GM12872 (cell line): ENCODE results near the gene TBC1D22A.

ENCODE experiments used
- TF ChIP-seq, protein P1 (sequence below): IDR thresholded peaks from 3 replicates; pipeline ENCODE4 v1.5.1; 2011; ENCODE audit warnings: low read depth, mild to moderate bottlenecking, low read length, moderate library complexity; ENCODE audit not compliant: insufficient read depth

The TBC1D22A gene

DNA sequence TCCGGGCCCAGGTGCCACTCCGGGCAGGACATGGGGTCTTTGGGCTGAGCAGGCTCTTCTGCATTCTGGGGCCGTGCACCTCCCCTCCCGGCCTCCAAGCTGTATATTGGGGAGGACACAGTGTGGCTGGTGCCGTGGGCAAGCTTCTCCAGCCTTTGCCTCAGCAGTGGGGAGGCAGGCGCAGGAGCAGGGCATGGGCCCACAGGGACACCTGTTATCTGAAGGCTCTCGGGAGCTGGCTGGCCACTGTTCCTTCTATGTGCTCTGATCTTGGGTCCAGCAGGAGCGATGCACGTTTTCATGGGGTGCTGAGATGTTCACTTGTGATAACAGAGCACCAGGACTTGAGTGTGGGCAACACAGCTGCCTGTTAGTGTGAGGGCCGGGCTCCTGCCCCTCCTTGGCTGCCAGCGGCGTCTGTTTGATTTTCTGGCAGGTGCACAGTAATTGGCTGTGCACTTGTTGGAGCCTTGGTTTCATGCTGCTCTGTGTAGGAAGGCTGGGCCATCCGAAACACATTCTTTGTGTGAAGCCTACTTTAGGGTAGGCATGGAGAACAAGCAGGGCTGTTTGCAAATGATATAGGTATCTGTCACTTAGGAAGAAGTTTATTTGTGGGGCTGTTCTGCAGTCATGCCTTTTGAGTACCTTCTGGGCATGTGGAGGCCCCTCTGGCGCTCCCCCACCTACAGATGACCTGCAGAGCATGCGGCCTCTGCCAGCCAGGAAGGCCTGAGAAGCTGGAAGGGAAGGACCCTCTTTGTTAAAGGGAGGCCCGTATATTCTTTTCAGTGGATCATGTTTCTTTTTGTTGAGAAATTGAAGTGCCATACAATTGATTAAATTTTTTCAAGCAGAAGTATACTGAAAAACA, 201.5 kb downstream of the TBC1D22A start:
- TF ChIP-seq, protein P1, sequence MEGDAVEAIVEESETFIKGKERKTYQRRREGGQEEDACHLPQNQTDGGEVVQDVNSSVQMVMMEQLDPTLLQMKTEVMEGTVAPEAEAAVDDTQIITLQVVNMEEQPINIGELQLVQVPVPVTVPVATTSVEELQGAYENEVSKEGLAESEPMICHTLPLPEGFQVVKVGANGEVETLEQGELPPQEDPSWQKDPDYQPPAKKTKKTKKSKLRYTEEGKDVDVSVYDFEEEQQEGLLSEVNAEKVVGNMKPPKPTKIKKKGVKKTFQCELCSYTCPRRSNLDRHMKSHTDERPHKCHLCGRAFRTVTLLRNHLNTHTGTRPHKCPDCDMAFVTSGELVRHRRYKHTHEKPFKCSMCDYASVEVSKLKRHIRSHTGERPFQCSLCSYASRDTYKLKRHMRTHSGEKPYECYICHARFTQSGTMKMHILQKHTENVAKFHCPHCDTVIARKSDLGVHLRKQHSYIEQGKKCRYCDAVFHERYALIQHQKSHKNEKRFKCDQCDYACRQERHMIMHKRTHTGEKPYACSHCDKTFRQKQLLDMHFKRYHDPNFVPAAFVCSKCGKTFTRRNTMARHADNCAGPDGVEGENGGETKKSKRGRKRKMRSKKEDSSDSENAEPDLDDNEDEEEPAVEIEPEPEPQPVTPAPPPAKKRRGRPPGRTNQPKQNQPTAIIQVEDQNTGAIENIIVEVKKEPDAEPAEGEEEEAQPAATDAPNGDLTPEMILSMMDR: no peak

- TF ChIP-seq, protein P1: no peak
Observed at GRCh38 chr22:46964773-46965550, 202.5 kb downstream of the TBC1D22A start.

DNA sequence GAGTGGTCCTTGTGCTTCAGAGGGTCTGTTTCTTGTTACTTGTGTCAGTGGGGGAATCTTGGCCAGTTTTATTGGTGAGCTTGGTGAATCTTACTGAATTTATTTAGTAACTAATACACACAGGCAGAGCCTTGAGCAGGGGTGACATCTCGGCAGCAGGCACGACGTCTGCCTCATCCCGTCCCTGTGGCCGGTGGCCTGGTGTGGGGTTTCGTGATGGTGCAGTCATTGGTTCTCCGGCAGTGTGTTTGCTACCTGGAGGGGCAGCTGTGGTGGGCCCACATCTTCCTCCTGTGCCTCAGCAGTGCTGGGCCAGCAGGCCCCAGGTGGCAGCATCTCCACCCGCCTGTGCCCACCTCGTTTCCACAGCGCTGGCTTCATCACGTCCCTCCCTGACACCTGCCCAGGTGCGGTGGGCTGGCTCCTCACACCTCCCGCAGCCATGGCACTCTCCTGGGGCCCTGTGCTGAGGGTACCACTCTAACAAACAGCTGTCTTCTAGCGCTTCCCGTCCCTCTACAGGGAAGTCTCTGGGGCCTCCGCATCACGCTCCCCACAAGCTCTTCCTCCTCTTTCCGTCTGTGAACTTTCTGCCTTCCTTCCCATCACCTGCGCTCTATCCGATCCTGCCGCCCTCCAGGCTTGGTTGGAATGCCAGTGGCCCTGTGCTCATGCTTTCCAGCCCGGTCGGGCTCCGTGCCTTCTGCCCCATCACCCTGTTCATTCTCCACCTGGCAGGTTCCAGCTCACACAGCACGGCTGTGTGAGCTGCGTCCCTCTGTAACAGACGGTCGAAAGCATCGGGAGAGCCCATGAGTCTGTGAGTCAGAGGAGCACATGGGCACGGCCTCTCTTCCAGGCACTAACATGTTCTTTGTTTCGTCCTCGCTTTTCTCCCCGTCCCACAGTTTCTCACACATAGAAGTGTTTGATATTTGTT, 203.4 kb downstream of the TBC1D22A start:
- TF ChIP-seq, protein P1: no peak

GRCh38 chr22:46966495-46966845, 204.0 kb downstream of the TBC1D22A start:
- TF ChIP-seq, protein P1: no peak

GRCh38 chr22:46966846-46967245, 204.4 kb downstream of the TBC1D22A start:
- TF ChIP-seq, protein P1: no peak

DNA sequence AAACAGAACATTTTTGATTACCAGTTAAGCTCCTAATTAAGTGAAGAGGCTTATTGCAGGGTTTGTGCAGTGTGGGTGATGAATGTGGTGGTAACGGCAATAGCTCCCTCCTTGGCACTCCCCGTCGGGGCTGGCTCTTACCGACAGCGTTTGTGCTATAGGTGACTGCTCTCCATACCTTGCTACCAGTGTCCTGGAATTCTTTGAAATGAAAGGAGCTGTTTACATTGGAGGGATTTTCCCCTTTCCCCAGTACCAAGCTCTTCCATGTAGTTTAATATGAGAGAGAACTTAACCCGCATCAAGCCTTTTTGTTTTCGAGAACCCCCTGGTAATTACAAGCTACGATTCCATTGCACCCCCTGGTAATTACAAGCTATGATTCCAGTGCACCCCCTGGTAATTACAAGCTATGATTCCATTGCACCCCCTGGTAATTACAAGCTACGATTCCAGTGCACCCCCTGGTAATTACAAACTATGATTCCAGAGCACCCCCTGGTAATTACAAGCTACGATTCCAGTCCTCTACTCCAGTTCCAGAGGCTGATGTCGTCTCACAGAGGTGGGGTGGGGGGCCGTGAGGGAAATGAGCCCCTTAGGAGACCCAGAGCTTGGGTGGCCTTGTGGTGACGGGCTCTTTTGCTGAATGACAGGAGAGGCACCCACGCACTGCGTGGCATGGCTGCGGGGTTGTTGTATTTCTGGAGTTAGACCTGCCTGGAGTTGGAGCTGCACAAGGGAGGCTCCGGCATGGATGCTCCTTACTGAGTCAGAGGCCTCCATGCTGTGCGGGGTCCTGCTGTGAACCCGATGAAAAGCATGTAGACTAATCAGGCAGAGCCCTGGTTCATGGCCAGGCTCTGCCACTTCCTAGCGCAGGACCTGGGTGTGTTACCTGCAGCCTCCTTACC, 205.3 kb downstream of the TBC1D22A start:
- TF ChIP-seq, protein P1: no peak
